ENCODE measurements around the gene LMBRD1. TPM values are rescaled to one million over a fixed set of nuclear protein-coding genes. Genes with fewer than 3 reads are reported as not detected.

LMBRD1 gene
- total RNA-seq, 3 donors from 2014 or later, result 53.4 to 88.7 (median 75.7) TPM

- Histone ChIP-seq H3K36me3 (peaks cover 13% of the 10 kb centered on the region), H3K9me3 (no peaks in the 10 kb centered on the region), H3K4me1 (no peaks in the 10 kb centered on the region), H3K27me3 (no peaks in the 10 kb centered on the region), H3K27ac (no peak overlapping the region), H3K4me3 (no peak overlapping the region)
- TF ChIP-seq POLR2AphosphoS5 (IDR thresholded peaks at IDR 0.05), result no peak
- TF ChIP-seq CTCF (IDR thresholded peaks at IDR 0.05), result no peak
- no peak for TF ChIP-seq POLR2A (IDR thresholded peaks at IDR 0.05)
- intact Hi-C loops (cut with DNase I; ENCODE audit: low total_unique reads), result no loop called here
- DNase-seq (ENCODE audit: low spot score in 2 of 2), result no peak
Observed at GRCh38 chr6:69696273-69696672, 100.5 kb downstream of the LMBRD1 start.

GRCh38 chr6:69693762-69694161 lies 103.0 kb downstream of the LMBRD1 start:
- TF ChIP-seq POLR2AphosphoS5 (IDR thresholded peaks at IDR 0.05), result no peak
- no peak for TF ChIP-seq POLR2A (IDR thresholded peaks at IDR 0.05)
- TF ChIP-seq CTCF (IDR thresholded peaks at IDR 0.05), result no peak
- intact Hi-C loops (cut with DNase I; ENCODE audit: low total_unique reads), result no loop called here
- H3K27ac ChIP-seq, result no peak overlapping the region
- H3K9me3 ChIP-seq, result no peaks in the 10 kb centered on the region
- no peak for DNase-seq (ENCODE audit: low spot score in 2 of 2)
- H3K27me3 ChIP-seq, result no peaks in the 10 kb centered on the region
- peaks cover 13% of the 10 kb centered on the region for H3K36me3 ChIP-seq
- no peaks in the 10 kb centered on the region for H3K4me1 ChIP-seq
- no peak overlapping the region for H3K4me3 ChIP-seq

GRCh38 chr6:69690986-69691385 lies 105.8 kb downstream of the LMBRD1 start:
- intact Hi-C loops (cut with DNase I; ENCODE audit: low total_unique reads), result no loop called here
- Histone ChIP-seq H3K9me3 (no peaks in the 10 kb centered on the region), H3K36me3 (no peaks in the 10 kb centered on the region), H3K4me3 (no peak overlapping the region), H3K27me3 (no peaks in the 10 kb centered on the region), H3K27ac (no peak overlapping the region), H3K4me1 (no peaks in the 10 kb centered on the region)
- TF ChIP-seq CTCF (IDR thresholded peaks at IDR 0.05) (no peak), POLR2A (IDR thresholded peaks at IDR 0.05) (no peak), POLR2AphosphoS5 (IDR thresholded peaks at IDR 0.05) (no peak)
- no peak for DNase-seq (ENCODE audit: low spot score in 2 of 2)

GRCh38 chr6:69680302-69680701 lies 116.5 kb downstream of the LMBRD1 start:
- TF ChIP-seq CTCF (IDR thresholded peaks at IDR 0.05) (no peak), POLR2AphosphoS5 (IDR thresholded peaks at IDR 0.05) (no peak), POLR2A (IDR thresholded peaks at IDR 0.05) (no peak)
- Histone ChIP-seq H3K36me3 (no peaks in the 10 kb centered on the region), H3K4me3 (no peak overlapping the region), H3K4me1 (no peaks in the 10 kb centered on the region), H3K9me3 (no peaks in the 10 kb centered on the region), H3K27me3 (no peaks in the 10 kb centered on the region), H3K27ac (no peak overlapping the region)
- no peak for DNase-seq (ENCODE audit: low spot score in 2 of 2)
- intact Hi-C loops (cut with DNase I; ENCODE audit: low total_unique reads), result no loop called here

GRCh38 chr6:69673298-69673697 lies 123.5 kb downstream of the LMBRD1 start:
- Histone ChIP-seq H3K4me1 (no peaks in the 10 kb centered on the region), H3K36me3 (no peaks in the 10 kb centered on the region), H3K27me3 (no peaks in the 10 kb centered on the region), H3K4me3 (no peak overlapping the region), H3K27ac (no peak overlapping the region), H3K9me3 (no peaks in the 10 kb centered on the region)
- intact Hi-C loops (cut with DNase I; ENCODE audit: low total_unique reads), result no loop called here
- DNase-seq (ENCODE audit: low spot score in 2 of 2), result no peak
- no peak for TF ChIP-seq POLR2AphosphoS5 (IDR thresholded peaks at IDR 0.05)
- no peak for TF ChIP-seq POLR2A (IDR thresholded peaks at IDR 0.05)
- TF ChIP-seq CTCF (IDR thresholded peaks at IDR 0.05), result no peak
